Ovary (tissue), 3 donors: ENCODE measurements around the gene ADARB2.

Experiments
- EP300 ChIP-seq: sonication (generic); formaldehyde crosslinking; IDR thresholded peaks from one replicate; pipeline ENCODE4 v1.6.1; 2017; ENCODE audit warnings: antibody characterized with exemption
- TF ChIP-seq, protein P1 (sequence below), 3 donors: fragments of 450-650 bp in 2 of 3; fragments of 200-600 bp in 1 of 3; IDR thresholded peaks; one replicate each; pipeline versions ENCODE4 v1.5.1 to v1.8.0; 2016 to 2022; ENCODE audit warnings: antibody characterized with exemption in 3 of 3, mild to moderate bottlenecking in 1 of 3
- donor health status: DM: no; HTN: no; CAD: no.

DNA sequence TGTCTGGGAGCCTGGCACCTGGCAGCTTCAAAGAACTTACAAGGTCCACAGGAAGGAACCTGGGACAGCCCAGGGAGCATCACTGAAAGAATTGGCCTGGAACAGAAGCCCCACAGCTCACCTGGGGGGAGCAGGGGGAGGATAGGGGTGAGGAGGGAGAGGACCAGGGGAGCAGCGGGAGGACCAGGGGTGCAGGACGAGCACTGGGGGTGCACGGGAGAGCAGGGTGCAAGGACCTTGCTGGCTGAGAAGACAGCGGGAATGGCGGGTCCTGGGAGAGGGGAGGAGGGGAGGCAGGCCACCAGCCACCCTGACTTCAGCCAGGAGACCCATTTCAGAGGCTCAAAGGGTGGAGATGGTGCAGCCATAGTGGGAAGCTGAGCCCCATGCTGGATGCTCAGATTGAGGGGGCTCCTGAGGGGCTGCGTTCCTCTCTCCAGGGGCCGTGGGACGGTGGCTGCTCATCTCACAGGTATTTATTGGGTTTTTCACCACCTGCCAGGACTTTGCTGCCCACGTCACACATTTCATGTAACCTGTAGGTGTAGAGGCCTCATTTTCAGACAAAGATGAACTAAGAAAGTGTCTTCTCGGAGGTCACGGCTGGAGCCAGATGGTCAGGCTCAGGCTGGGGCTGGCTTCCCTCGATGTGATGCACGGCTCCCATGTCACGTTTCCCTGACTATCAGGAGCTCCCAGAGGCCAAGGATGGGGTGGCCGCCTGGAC lies 571.1 kb downstream of the ADARB2 start:
- TF ChIP-seq, protein P1, sequence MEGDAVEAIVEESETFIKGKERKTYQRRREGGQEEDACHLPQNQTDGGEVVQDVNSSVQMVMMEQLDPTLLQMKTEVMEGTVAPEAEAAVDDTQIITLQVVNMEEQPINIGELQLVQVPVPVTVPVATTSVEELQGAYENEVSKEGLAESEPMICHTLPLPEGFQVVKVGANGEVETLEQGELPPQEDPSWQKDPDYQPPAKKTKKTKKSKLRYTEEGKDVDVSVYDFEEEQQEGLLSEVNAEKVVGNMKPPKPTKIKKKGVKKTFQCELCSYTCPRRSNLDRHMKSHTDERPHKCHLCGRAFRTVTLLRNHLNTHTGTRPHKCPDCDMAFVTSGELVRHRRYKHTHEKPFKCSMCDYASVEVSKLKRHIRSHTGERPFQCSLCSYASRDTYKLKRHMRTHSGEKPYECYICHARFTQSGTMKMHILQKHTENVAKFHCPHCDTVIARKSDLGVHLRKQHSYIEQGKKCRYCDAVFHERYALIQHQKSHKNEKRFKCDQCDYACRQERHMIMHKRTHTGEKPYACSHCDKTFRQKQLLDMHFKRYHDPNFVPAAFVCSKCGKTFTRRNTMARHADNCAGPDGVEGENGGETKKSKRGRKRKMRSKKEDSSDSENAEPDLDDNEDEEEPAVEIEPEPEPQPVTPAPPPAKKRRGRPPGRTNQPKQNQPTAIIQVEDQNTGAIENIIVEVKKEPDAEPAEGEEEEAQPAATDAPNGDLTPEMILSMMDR (IDR thresholded peaks at IDR 0.05): no peak
- no peak for TF ChIP-seq EP300
